GM19452 (cell line): ENCODE measurements around the gene ACSS2.

Experiments used
- ATAC-seq: cut with Tn5 transposase; IDR thresholded peaks from one replicate; pipeline ENCODE4 v1.9.1; 2021; ENCODE audit not compliant: unreplicated experiment

The ACSS2 gene

DNA sequence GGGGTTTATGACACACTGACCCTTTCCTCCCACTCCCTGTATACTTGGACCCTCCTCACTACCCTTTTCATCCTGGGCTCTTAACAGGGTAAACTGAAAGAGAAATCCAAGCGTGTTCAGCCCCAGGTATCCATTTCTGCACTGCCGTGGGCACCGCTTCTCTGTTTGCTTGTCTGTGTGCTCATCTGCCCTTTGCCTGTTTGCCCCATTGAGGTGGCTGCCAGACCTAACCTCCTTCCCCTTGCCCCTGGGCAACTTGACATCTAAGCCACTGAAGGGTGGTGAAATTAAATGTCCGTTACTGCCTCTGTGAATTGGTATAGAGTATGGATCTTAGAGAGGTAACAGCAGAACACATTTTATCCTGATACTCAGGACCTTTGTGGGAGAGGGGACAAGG, 38.7 kb downstream of the ACSS2 start:
- no peak for ATAC-seq

- ATAC-seq, result no peak
Observed at GRCh38 chr20:34915749-34916455, 39.5 kb downstream of the ACSS2 start.

- no peak for ATAC-seq
Observed at GRCh38 chr20:34916774-34917354, 40.5 kb downstream of the ACSS2 start.

DNA sequence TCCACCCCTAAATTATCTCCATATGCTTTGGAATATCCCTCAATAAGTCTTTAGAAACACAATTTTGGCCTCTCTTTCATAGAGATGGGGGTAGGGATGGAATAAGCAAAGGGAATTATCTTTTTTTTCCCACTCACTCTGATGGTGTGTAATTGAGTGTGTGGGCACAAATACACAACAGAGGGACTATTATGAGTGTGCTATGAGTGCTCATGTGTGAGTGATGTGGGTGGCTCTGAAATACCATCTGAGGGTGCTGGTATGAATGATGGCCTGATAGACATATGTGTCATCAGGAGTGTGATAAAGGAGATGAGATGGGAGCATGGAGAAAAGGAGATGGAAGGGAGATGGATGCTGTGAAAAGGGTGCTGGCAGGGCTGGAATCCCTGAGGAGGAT, 43.6 kb downstream of the ACSS2 start:
- ATAC-seq, result no peak

DNA sequence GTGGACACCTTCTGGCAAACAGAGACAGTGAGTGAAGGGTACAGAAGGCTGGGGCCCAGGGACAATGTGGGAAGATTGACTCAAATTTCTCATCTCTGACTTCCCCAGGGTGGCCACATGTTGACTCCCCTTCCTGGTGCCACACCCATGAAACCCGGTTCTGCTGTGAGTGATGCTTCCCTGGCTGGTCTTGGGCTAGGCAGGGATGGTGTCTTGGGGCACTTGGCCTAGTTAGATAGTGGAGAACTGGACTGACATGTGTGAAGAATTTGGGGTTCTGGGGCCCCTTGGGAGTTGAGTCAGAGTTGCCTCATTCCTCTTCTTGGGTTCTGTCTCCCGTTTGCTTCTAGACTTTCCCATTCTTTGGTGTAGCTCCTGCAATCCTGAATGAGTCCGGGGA, 45.0 kb downstream of the ACSS2 start:
- no peak for ATAC-seq

- ATAC-seq, result no peak
Observed at GRCh38 chr20:34922654-34923381, 46.4 kb downstream of the ACSS2 start.

DNA sequence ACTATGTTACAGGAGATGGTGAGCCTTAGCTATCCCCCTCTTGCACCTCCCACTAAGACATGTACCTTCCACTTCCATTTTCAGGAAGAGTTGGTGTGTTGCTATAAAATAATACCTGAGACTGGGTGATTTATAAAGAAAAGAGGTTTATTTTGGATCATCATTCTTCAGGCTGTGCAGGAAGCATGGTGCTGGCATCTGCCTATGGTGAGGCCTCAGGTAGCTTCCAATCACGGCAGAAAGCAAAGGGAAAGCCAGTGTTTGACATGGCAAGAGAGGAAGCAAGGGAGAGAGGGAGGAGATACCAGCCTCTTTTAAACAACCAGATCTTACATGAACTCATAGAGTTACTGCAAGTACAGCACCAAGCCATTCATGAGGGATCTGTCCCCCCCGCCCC, 47.0 kb downstream of the ACSS2 start:
- ATAC-seq, result no peak

DNA sequence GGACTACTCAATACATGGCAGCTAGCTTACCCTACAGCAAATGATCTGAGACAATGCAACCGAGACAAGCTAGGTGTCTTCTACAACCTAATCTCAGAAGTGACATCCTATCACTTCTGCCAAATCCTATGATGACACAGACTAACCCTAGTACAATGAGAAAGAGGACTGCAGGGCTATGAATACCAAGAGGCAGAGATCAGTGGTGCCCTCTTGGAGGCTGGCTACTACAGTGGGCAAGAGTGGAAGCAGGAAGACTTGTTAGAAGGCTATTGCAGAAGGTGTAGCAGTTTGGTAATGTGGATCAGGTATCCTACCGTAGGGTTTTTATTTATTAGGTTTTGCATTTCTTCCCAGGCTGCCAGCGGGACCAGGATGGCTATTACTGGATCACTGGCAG, 48.9 kb downstream of the ACSS2 start:
- ATAC-seq, result no peak

GRCh38 chr20:34925981-34926380, 49.6 kb downstream of the ACSS2 start:
- no peak for ATAC-seq

- no peak for ATAC-seq
Observed at GRCh38 chr20:34926581-34926980, 50.2 kb downstream of the ACSS2 start.

- ATAC-seq, result no peak
Observed at GRCh38 chr20:34927736-34928135, 51.3 kb downstream of the ACSS2 start.

DNA sequence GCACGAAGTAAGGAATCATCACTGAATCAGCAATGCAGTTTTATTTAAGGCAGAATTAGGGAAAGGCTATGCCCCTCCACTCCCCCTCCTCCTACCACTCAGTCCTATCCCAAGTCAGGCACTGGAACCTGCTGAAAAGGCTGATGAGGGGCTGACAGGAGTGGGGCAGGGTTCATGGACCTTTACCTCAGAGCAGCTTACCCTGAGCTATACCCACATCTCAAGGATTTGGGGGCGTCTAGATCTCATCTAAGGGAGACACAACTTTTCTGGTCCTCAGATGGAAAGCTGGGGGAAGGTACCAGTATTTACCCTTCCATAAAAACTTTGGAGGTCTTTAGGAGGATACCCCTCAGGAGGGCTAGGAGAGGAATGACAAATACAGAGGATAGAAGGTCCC, 52.0 kb downstream of the ACSS2 start:
- no peak for ATAC-seq

DNA sequence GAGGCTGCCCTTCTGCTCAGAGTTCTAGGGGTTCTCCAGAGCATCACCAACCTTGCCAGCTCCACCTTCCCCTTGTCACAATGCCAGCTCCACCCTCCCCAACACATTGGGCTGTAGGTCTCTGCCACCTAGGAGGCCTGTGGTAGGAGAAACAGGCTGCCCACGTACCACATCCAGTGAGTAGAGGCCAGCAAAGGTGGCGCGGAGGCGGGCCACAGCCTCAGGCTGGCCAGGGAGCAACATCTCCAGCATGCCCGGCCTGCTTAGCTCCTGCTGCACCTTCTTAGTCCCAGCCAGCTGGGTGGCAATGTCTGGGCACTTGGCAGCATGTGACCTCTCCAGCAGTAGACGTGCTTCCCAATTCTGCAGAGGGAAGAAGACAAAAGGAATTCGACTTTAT, 55.4 kb downstream of the ACSS2 start:
- ATAC-seq, result no peak

DNA sequence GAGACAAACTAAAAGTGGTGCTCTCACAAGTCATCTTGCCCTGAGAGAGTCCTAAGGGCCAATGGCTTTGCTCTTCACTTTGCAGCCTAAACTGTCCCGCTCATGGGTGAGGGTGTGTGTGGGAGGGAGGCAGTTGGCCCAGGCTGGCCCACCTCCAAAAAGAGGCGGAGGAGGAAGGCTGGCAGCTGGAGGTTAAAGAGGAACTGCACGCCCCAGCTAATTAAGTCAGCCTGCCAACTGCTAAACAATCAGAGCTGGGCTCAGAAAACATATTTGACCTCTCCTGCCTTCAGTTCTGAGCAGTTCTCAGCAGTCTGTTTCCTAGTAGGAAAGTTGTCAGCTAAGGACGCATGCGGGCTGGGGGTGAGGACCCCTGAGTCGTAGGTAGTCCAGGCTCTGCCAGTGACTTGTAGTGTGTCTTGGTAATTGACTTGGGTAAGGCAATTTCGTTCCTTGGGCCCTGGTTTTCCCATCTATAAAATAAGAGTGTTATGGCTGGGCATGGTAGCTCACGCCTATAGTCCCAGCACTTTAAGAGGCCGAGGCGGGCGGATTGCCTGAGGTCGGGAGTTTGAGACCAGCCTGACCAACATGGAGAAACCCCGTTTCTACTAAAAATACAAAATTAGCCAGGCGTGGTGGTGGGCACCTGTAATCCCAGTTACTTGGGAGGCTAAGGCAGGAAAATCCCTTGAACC, 62.2 kb downstream of the ACSS2 start:
- ATAC-seq, result no peak

- ATAC-seq, result no peak
Observed at GRCh38 chr20:34940081-34940481, 63.7 kb downstream of the ACSS2 start.

GRCh38 chr20:34941226-34941625, 64.8 kb downstream of the ACSS2 start:
- no peak for ATAC-seq

DNA sequence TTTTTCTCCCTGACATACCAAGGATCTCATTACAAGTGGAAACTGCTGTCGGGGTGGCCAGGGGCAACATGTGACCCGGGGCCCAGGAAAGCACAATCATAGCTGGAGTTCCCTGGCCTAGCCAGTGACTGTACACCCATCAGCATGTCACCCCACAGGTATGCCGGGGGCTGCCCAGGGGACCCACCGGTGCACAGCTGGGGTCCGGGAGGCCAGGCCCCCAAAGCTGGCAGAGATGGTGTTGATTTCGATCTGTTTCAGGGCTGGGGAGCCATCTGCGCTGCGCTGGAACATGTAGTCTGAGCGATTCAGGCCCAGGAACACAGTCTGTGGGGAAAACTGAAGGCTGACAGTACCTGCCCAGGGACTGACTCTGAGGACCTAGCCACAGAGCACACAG, 65.9 kb downstream of the ACSS2 start:
- no peak for ATAC-seq

GRCh38 chr20:34943808-34944567, 67.6 kb downstream of the ACSS2 start:
- no peak for ATAC-seq

GRCh38 chr20:34945315-34946077, 69.1 kb downstream of the ACSS2 start:
- ATAC-seq, result no peak

- ATAC-seq, result no peak
Observed at GRCh38 chr20:34946661-34947060, 70.2 kb downstream of the ACSS2 start.
